HEK293 (cell line): Measurements from ENCODE around the gene ZER1.

Source experiments
- CTCF ChIA-PET: fragments of 350-600 bp; formaldehyde crosslinking; extraction: SDS; loops from one replicate; lab custom pipeline; 2021; ENCODE audit warnings: antibody characterized with exemption; lab: Yijun Ruan, JAX
- POLR2A ChIA-PET: fragments of 300-600 bp; formaldehyde crosslinking; extraction: SDS; loops from one replicate; lab custom pipeline; 2020; ENCODE audit warnings: antibody characterized with exemption, inconsistent platforms; lab: Yijun Ruan, JAX
- H3K27ac ChIP-seq: fragments of 200-500 bp; sonication (Bioruptor generic); 2 replicates; pipeline ENCODE4 v1.5.1; 2014; ENCODE audit warnings: low read depth, low read length, control low read depth, inconsistent platforms; ENCODE audit errors: extremely low read depth
- H3K36me3 ChIP-seq, 2 experiments: fragments of 200-500 bp in 1 of 2; sonication (Bioruptor generic) in 1 of 2; 1 replicate in 1 of 2; 2 replicates in 1 of 2; pipeline ENCODE4 v1.5.1; 2014 to 2017; ENCODE audit warnings: inconsistent platforms in 2 of 2, low read length in 2 of 2; ENCODE audit not compliant: control insufficient read depth in 2 of 2, insufficient read depth in 1 of 2
- H3K4me1 ChIP-seq: fragments of 200-500 bp; sonication (Bioruptor generic); 2 replicates; pipeline ENCODE4 v1.5.1; 2014; ENCODE audit warnings: mild to moderate bottlenecking, low read length, inconsistent platforms; ENCODE audit not compliant: control insufficient read depth, insufficient read depth
- H3K4me3 ChIP-seq: 2 replicates; pipeline ENCODE4 v1.5.1; 2011; ENCODE audit warnings: low read depth, mild to moderate bottlenecking, control low read depth, low read length, moderate library complexity
- H3K9me3 ChIP-seq: fragments of 200-500 bp; sonication (Bioruptor generic); 2 replicates; pipeline ENCODE4 v1.5.1; 2014; ENCODE audit warnings: low read depth, low read length, inconsistent platforms; ENCODE audit not compliant: control insufficient read depth, insufficient read depth
- GLIS2 ChIP-seq: fragments of 450-650 bp; formaldehyde crosslinking; IDR thresholded peaks from 2 replicates; pipeline ENCODE4 v1.5.1; 2016; ENCODE audit warnings: missing biosample characterization, missing genetic modification characterization
- IKZF3 ChIP-seq: fragments of 450-650 bp; IDR thresholded peaks from 2 replicates; pipeline ENCODE4 v1.5.0; 2018; ENCODE audit warnings: missing biosample characterization, mild to moderate bottlenecking, missing genetic modification characterization, moderate library complexity
- OSR2 ChIP-seq: fragments of 450-650 bp; formaldehyde crosslinking; IDR thresholded peaks from 2 replicates; pipeline ENCODE4 v1.5.1; 2016; ENCODE audit warnings: missing biosample characterization, missing genetic modification characterization
- SP2 ChIP-seq: fragments of 450-650 bp; formaldehyde crosslinking; IDR thresholded peaks from 2 replicates; pipeline ENCODE4 v1.5.1; 2016; ENCODE audit warnings: missing biosample characterization, missing genetic modification characterization
- SP3 ChIP-seq: fragments of 450-650 bp; formaldehyde crosslinking; IDR thresholded peaks from 2 replicates; pipeline ENCODE4 v1.5.1; 2016; ENCODE audit warnings: missing biosample characterization, missing genetic modification characterization
- ZBTB17 ChIP-seq: fragments of 450-650 bp; formaldehyde crosslinking; IDR thresholded peaks from 2 replicates; pipeline ENCODE4 v1.5.1; 2016; ENCODE audit warnings: missing biosample characterization, missing genetic modification characterization
- ZBTB48 ChIP-seq: fragments of 450-650 bp; formaldehyde crosslinking; IDR thresholded peaks from 2 replicates; pipeline ENCODE4 v1.5.1; 2016; ENCODE audit warnings: missing biosample characterization, missing genetic modification characterization
- ZBTB7A ChIP-seq: fragments of 450-650 bp; formaldehyde crosslinking; IDR thresholded peaks from 2 replicates; pipeline ENCODE4 v1.5.1; 2016; ENCODE audit warnings: low read depth, missing biosample characterization, missing genetic modification characterization
- ZFP37 ChIP-seq: fragments of 450-650 bp; formaldehyde crosslinking; IDR thresholded peaks from 2 replicates; pipeline ENCODE4 v1.5.1; 2016; ENCODE audit warnings: missing biosample characterization, missing genetic modification characterization
- ZNF132 ChIP-seq: fragments of 450-650 bp; formaldehyde crosslinking; IDR thresholded peaks from 2 replicates; pipeline ENCODE4 v1.5.1; 2017; ENCODE audit warnings: missing biosample characterization, missing genetic modification characterization, borderline replicate concordance
- ZNF155 ChIP-seq: fragments of 450-650 bp; formaldehyde crosslinking; IDR thresholded peaks from 2 replicates; pipeline ENCODE4 v1.5.1; 2016; ENCODE audit warnings: missing biosample characterization, missing genetic modification characterization
- ZNF16 ChIP-seq: fragments of 450-650 bp; formaldehyde crosslinking; IDR thresholded peaks from 2 replicates; pipeline ENCODE4 v1.5.1; 2016; ENCODE audit warnings: low read depth, missing biosample characterization, missing genetic modification characterization
- ZNF366 ChIP-seq: fragments of 450-650 bp; formaldehyde crosslinking; conservative IDR thresholded peaks from 2 replicates; pipeline ENCODE4 v1.5.1; 2016; ENCODE audit warnings: missing biosample characterization, missing genetic modification characterization
- ZNF394 ChIP-seq: fragments of 450-650 bp; formaldehyde crosslinking; IDR thresholded peaks from 2 replicates; pipeline ENCODE4 v1.5.1; 2016; ENCODE audit warnings: missing biosample characterization, missing genetic modification characterization, mild to moderate bottlenecking, moderate library complexity, borderline replicate concordance
- TF ChIP-seq, protein P1 (sequence below): fragments of 450-650 bp; formaldehyde crosslinking; IDR thresholded peaks from 2 replicates; pipeline ENCODE4 v1.5.1; 2016; ENCODE audit warnings: missing biosample characterization, missing genetic modification characterization
- TF ChIP-seq, protein P2 (sequence below): fragments of 450-650 bp; formaldehyde crosslinking; IDR thresholded peaks from 2 replicates; pipeline ENCODE4 v1.5.1; 2017; ENCODE audit warnings: missing biosample characterization, missing genetic modification characterization
- TF ChIP-seq, protein P3 (sequence below): fragments of 450-650 bp; formaldehyde crosslinking; IDR thresholded peaks from 2 replicates; pipeline ENCODE4 v1.5.1; 2016; ENCODE audit warnings: missing biosample characterization, missing genetic modification characterization
- TF ChIP-seq, protein P4 (sequence below): fragments of 450-650 bp; formaldehyde crosslinking; IDR thresholded peaks from 2 replicates; pipeline ENCODE4 v1.5.1; 2016; ENCODE audit warnings: missing biosample characterization, missing genetic modification characterization

The ZER1 gene

DNA sequence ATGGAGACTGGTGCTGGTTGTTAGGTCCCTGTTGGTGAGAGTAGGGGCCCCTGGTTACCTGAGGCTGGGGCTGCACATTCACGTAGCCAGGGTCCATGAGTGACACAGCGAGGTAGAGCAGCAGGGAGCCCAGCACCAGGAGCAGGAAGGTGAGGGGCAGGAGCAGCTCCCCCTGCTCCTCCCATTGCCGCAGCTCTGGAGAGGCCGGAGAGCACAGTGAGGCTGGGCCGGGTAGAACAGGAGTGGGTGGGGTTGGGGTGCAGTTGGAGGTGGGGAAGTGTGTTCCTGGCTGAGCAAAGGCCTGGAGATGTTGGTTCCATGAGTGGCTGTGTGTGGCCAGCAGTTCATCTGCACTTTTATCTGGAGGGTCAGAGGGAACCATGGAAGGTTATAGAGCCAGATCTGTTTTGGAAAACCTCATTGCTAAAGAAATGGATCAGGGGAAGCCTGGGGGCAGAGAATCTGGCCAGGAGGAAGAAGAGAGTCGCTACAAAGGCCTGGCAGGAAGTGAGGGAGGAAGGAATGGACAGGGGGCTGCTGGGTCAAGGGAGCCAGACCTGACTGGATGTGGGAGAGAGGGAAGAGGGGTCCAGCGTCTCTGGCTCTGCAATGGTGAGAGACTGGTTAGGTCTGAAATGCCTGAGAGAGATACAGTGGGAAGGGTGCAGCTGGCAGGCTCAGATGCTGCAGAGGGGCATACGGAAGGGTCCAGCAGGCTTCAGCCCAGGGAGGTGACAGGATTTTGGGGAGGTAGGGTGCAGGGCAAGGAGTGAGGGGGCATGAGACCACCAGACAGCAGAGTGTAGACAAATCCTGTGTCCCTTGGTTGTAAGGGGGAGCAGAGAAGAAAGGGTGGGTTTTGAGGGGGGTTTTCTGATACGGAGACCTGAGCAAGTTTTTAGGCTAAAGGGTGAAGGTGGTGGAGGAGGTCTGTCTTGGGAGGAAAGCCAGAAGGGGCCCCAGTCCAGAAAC is 49.1 kb downstream of the ZER1 start:
- POLR2A ChIA-PET: interaction anchor here (0.6 to 2.5 kb wide), 4 partner anchors 18 to 70 kb away, joined by 3 to 22 read pairs (median 3); partner anchors contain the start of gene PKN3
- no peaks in the 10 kb centered on the region for H3K9me3 ChIP-seq
- H3K4me1 ChIP-seq: no peaks in the 10 kb centered on the region
- H3K4me3 ChIP-seq: peak overlapping the region; percentile 91
- TF ChIP-seq ZNF16 (tag by site-specific recombination) (peak; percentile 85), ZNF155 (tag by site-specific recombination) (no peak), ZNF394 (tag by site-specific recombination) (peak; percentile 58), SP2 (tag by site-specific recombination) (peak; percentile 67), ZBTB48 (tag by site-specific recombination) (0 out of 2 replicates have a peak, but pooled peaks have one; percentile 8), ZNF366 (tag by site-specific recombination) (peak; percentile 86), ZNF132 (tag by site-specific recombination) (no peak), IKZF3 (tag by site-specific recombination) (0 out of 2 replicates have a peak, but pooled peaks have one; percentile 16), ZBTB7A (tag by site-specific recombination) (peak; percentile 47; the same call in 1 of the 2 replicates), OSR2 (tag by site-specific recombination) (0 out of 2 replicates have a peak, but pooled peaks have one; percentile 31), SP3 (tag by site-specific recombination) (peak; percentile 34; the same call in 1 of the 2 replicates), ZFP37 (tag by site-specific recombination) (no peak), GLIS2 (tag by site-specific recombination) (peak; percentile 23; the same call in 1 of the 2 replicates), ZBTB17 (tag by site-specific recombination) (peak; percentile 99)
- TF ChIP-seq, protein P1, sequence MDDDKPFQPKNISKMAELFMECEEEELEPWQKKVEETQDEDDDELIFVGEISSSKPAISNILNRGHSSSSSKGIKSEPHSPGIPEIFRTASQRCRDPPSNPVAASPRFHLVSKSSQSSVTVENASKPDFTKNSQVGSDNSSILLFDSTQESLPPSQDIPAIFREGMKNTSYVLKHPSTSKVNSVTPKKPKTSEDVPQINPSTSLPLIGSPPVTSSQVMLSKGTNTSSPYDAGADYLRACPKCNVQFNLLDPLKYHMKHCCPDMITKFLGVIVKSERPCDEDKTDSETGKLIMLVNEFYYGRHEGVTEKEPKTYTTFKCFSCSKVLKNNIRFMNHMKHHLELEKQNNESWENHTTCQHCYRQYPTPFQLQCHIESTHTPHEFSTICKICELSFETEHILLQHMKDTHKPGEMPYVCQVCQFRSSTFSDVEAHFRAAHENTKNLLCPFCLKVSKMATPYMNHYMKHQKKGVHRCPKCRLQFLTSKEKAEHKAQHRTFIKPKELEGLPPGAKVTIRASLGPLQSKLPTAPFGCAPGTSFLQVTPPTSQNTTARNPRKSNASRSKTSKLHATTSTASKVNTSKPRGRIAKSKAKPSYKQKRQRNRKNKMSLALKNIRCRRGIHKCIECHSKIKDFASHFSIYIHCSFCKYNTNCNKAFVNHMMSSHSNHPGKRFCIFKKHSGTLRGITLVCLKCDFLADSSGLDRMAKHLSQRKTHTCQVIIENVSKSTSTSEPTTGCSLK: no peak
- TF ChIP-seq, protein P2, sequence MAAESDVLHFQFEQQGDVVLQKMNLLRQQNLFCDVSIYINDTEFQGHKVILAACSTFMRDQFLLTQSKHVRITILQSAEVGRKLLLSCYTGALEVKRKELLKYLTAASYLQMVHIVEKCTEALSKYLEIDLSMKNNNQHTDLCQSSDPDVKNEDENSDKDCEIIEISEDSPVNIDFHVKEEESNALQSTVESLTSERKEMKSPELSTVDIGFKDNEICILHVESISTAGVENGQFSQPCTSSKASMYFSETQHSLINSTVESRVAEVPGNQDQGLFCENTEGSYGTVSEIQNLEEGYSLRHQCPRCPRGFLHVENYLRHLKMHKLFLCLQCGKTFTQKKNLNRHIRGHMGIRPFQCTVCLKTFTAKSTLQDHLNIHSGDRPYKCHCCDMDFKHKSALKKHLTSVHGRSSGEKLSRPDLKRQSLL (tag by site-specific recombination): peak; percentile 57; the same call in 1 of the 2 replicates
- TF ChIP-seq, protein P3, sequence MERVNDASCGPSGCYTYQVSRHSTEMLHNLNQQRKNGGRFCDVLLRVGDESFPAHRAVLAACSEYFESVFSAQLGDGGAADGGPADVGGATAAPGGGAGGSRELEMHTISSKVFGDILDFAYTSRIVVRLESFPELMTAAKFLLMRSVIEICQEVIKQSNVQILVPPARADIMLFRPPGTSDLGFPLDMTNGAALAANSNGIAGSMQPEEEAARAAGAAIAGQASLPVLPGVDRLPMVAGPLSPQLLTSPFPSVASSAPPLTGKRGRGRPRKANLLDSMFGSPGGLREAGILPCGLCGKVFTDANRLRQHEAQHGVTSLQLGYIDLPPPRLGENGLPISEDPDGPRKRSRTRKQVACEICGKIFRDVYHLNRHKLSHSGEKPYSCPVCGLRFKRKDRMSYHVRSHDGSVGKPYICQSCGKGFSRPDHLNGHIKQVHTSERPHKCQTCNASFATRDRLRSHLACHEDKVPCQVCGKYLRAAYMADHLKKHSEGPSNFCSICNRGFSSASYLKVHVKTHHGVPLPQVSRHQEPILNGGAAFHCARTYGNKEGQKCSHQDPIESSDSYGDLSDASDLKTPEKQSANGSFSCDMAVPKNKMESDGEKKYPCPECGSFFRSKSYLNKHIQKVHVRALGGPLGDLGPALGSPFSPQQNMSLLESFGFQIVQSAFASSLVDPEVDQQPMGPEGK: peak; percentile 30; the same call in 1 of the 2 replicates
- TF ChIP-seq, protein P4, sequence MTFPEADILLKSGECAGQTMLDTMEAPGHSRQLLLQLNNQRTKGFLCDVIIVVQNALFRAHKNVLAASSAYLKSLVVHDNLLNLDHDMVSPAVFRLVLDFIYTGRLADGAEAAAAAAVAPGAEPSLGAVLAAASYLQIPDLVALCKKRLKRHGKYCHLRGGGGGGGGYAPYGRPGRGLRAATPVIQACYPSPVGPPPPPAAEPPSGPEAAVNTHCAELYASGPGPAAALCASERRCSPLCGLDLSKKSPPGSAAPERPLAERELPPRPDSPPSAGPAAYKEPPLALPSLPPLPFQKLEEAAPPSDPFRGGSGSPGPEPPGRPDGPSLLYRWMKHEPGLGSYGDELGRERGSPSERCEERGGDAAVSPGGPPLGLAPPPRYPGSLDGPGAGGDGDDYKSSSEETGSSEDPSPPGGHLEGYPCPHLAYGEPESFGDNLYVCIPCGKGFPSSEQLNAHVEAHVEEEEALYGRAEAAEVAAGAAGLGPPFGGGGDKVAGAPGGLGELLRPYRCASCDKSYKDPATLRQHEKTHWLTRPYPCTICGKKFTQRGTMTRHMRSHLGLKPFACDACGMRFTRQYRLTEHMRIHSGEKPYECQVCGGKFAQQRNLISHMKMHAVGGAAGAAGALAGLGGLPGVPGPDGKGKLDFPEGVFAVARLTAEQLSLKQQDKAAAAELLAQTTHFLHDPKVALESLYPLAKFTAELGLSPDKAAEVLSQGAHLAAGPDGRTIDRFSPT (tag by site-specific recombination): peak; percentile 14; the same call in 1 of the 2 replicates
- CTCF ChIA-PET: no interaction called here
- peaks cover 0 to 35% of the 10 kb centered on the region in 2 experiments; a peak in 2 of 3 replicates for H3K36me3 ChIP-seq
- no peak overlapping the region; the same call in 1 of the 2 replicates for H3K27ac ChIP-seq
